K562 (cell line): ENCODE results near the gene NUDT5. TPM values are rescaled to one million over a fixed set of nuclear protein-coding genes. Genes with fewer than 3 reads are reported as not detected.

Experiments used
- C11orf30 ChIP-seq: fragments of 450-650 bp; IDR thresholded peaks from 2 replicates; pipeline ENCODE4 v1.6.1; 2016; ENCODE audit warnings: low read depth, mild to moderate bottlenecking
- CREM ChIP-seq: IDR thresholded peaks from 2 replicates; pipeline ENCODE4 v1.6.1; 2014; ENCODE audit warnings: antibody characterized with exemption, low read depth
- DDX20 ChIP-seq: fragments of 450-650 bp; IDR thresholded peaks from 2 replicates; pipeline ENCODE4 v1.6.1; 2016; ENCODE audit warnings: missing genetic modification characterization, low read depth, mild to moderate bottlenecking, missing compliant biosample characterization, moderate library complexity
- ELF2 ChIP-seq: fragments of 250-450 bp; sonication (Bioruptor Pico); IDR thresholded peaks from 2 replicates; pipeline ENCODE4 v1.5.0; 2021; ENCODE audit warnings: mild to moderate bottlenecking
- EP400 ChIP-seq: fragments of 450-650 bp; IDR thresholded peaks from 2 replicates; pipeline ENCODE4 v1.6.1; 2017; ENCODE audit warnings: antibody characterized with exemption, mild to moderate bottlenecking, moderate library complexity
- HMG20B ChIP-seq: fragments of 250-450 bp; sonication (Bioruptor Pico); IDR thresholded peaks from 2 replicates; pipeline ENCODE4 v1.5.0; 2021; ENCODE audit warnings: mild to moderate bottlenecking
- HMGXB4 ChIP-seq: sonication (generic); formaldehyde crosslinking; IDR thresholded peaks from 2 replicates; pipeline ENCODE4 v1.8.1; 2023; ENCODE audit warnings: mild to moderate bottlenecking, missing genetic modification reagents
- KDM1A ChIP-seq, 2 experiments: fragments of 450-650 bp; IDR thresholded peaks; 2 replicates each; pipeline ENCODE4 v1.6.1; 2016; ENCODE audit warnings: mild to moderate bottlenecking in 2 of 2
- MEF2A ChIP-seq: IDR thresholded peaks from 2 replicates; pipeline ENCODE4 v1.6.1; 2011; ENCODE audit warnings: low read depth, mild to moderate bottlenecking, low read length, moderate library complexity; ENCODE audit not compliant: control insufficient read depth
- NCOR1 ChIP-seq: fragments of 450-650 bp; IDR thresholded peaks from 2 replicates; pipeline ENCODE4 v1.6.1; 2016; ENCODE audit warnings: mild to moderate bottlenecking, moderate library complexity
- NEUROD1 ChIP-seq: fragments of 150-350 bp; IDR thresholded peaks from 2 replicates; pipeline ENCODE4 v1.6.1; 2014; ENCODE audit warnings: borderline replicate concordance, low read length, low read depth; ENCODE audit not compliant: partially characterized antibody
- NFIC ChIP-seq: fragments of 450-650 bp; IDR thresholded peaks from 2 replicates; pipeline ENCODE4 v1.6.1; 2017; ENCODE audit warnings: mild to moderate bottlenecking, inconsistent platforms
- NR1H2 ChIP-seq: sonication (generic); formaldehyde crosslinking; IDR thresholded peaks from 2 replicates; pipeline ENCODE4 v1.4.0; 2020; ENCODE audit warnings: mild to moderate bottlenecking, missing genetic modification reagents
- NUFIP1 ChIP-seq: fragments of 450-650 bp; IDR thresholded peaks from 2 replicates; pipeline ENCODE4 v1.6.1; 2018; ENCODE audit not compliant: partially characterized antibody
- PHB2 ChIP-seq: fragments of 450-650 bp; IDR thresholded peaks from 2 replicates; pipeline ENCODE4 v1.6.1; 2017; ENCODE audit warnings: low read depth
- PKNOX1 ChIP-seq: fragments of 450-650 bp; IDR thresholded peaks from 2 replicates; pipeline ENCODE4 v1.6.1; 2016
- POLR2A ChIP-seq: fragments of 450-650 bp; conservative IDR thresholded peaks from 2 replicates; pipeline ENCODE4 v1.6.1; 2016
- RCOR1 ChIP-seq, 2 experiments: IDR thresholded peaks; 2 replicates each; pipeline ENCODE4 v1.6.1; 2012; ENCODE audit warnings: low read depth in 2 of 2, low read length in 2 of 2, borderline replicate concordance in 1 of 2, improper control_type of control experiment in 1 of 2
- RFX7 ChIP-seq: fragments of 250-450 bp; sonication (Bioruptor Pico); IDR thresholded peaks from 2 replicates; pipeline ENCODE4 v1.5.1; 2021; ENCODE audit warnings: mild to moderate bottlenecking
- TEAD4 ChIP-seq, 2 experiments: sonication (generic) in 1 of 2; formaldehyde crosslinking in 1 of 2; IDR thresholded peaks; 2 replicates each; pipeline versions ENCODE4 v1.6.1 to v1.8.0; 2012 to 2022; ENCODE audit warnings: borderline replicate concordance in 1 of 2, inconsistent platforms in 1 of 2, low read length in 1 of 2, mild to moderate bottlenecking in 1 of 2, missing genetic modification reagents in 1 of 2
- TGIF2 ChIP-seq: sonication (generic); formaldehyde crosslinking; IDR thresholded peaks from 2 replicates; pipeline ENCODE4 v1.8.1; 2022; ENCODE audit warnings: mild to moderate bottlenecking, missing genetic modification reagents, moderate library complexity
- TRIM24 ChIP-seq, 2 experiments: fragments of 450-650 bp; IDR thresholded peaks; 2 replicates each; pipeline ENCODE4 v1.6.1; 2016
- ZNF175 ChIP-seq: fragments of 200-800 bp; sonication (Bioruptor generic); IDR thresholded peaks from 2 replicates; pipeline ENCODE4 v1.6.1; 2016; ENCODE audit warnings: low read depth, mild to moderate bottlenecking, missing genetic modification characterization, missing compliant biosample characterization
- ZNF274 ChIP-seq: IDR thresholded peaks from 2 replicates; pipeline ENCODE4 v1.6.1; 2011; ENCODE audit warnings: low read depth, mild to moderate bottlenecking, low read length, moderate library complexity, borderline replicate concordance
- ZNF551 ChIP-seq: fragments of 250-450 bp; sonication (Bioruptor Pico); IDR thresholded peaks from 2 replicates; pipeline ENCODE4 v1.5.0; 2021; ENCODE audit warnings: mild to moderate bottlenecking, moderate library complexity
- polyA plus RNA-seq, 8 experiments: library from polyadenylated mRNA; depleted of rRNA in 4 of 8; stranded (reverse) in 5 of 8; unstranded in 3 of 8; fragments of >200 nt; fragmentation: Nextera tagmentation in 2 of 8; fragmentation: Illumina TruSeq in 1 of 8; extraction: Ambion mirVana in 2 of 8; extraction: Trizol in 1 of 8; gene quantifications; 2 replicates each; pipeline versions ENCODE4 v1.2.1 to v1.2.3, GENCODE V29; 2011 to 2014; ENCODE audit warnings: inconsistent platforms in 1 of 8, missing spikeins in 1 of 8
- total RNA-seq, 7 experiments: library from RNA; depleted of rRNA in 6 of 7; stranded (reverse); fragments of >200 nt in 6 of 7; fragmentation: Illumina TruSeq in 2 of 7; extraction: Trizol in 2 of 7; gene quantifications; 2 replicates each; pipeline versions ENCODE4 v1.2.1 to v1.2.3, GENCODE V29; 2011 to 2021; ENCODE audit warnings: low replicate concordance in 1 of 7
- TF ChIP-seq, protein P1 (sequence below), 2 experiments: fragments of 450-650 bp; IDR thresholded peaks; 2 replicates each; pipeline ENCODE4 v1.6.1; 2016
- TF ChIP-seq, protein P2 (sequence below): IDR thresholded peaks from 2 replicates; pipeline ENCODE4 v1.6.1; 2011; ENCODE audit not compliant: insufficient read length; ENCODE audit errors: extremely low read depth

The NUDT5 gene
- total and polyA plus RNA-seq, 9 of the 15 experiments (the other 6 are each of a cell fraction or from before 2014, with no cell fraction given), result 87.7 to 422 (median 186) TPM

DNA sequence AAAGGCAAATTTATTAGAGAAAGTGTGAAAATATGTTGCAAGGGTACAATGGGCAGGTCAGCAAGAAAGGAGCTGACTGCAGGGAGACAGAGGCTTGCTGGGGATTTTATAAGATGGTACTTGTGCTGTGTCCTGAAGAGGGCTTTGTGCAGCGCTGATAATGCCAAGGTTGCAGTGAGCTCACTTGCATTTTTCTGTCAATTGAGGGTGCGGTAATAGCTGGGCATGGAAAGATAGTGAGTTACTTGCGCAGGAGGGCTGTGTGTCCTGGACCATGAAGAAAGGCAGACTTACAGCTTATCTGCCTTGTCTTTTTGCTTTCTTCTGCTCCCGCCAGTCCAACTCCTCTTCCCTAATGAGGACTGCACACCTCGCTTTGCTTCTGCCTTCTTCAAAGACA, 12.8 kb upstream of the NUDT5 start (continued):
- no peak for TF ChIP-seq MEF2A
- peak; percentile 86 for TF ChIP-seq NCOR1
- peak; percentile 44; the same call in 1 of the 2 replicates for TF ChIP-seq CREM
- peak; percentile 78 to 83 for TF ChIP-seq TRIM24 (IDR thresholded peaks at IDR 0.05)
- TF ChIP-seq DDX20 (tag), result no peak
- no peak for TF ChIP-seq NEUROD1
- peak; percentile 72 to 80 for TF ChIP-seq KDM1A (IDR thresholded peaks at IDR 0.05)
- no peak for TF ChIP-seq TGIF2 (CRISPR knock-in tag)
- TF ChIP-seq HMG20B (CRISPR knock-in tag), result no peak
- TF ChIP-seq ZNF551 (CRISPR knock-in tag), result no peak
- peak; percentile 81 for TF ChIP-seq TEAD4 (IDR thresholded peaks at IDR 0.05; ENCODE audit: low read length)
- no peak for TF ChIP-seq TEAD4 (CRISPR knock-in tag; IDR thresholded peaks at IDR 0.05; ENCODE audit: borderline replicate concordance)
- no peak for TF ChIP-seq PHB2
- peak; percentile 68 for TF ChIP-seq NFIC
- TF ChIP-seq, protein P1, sequence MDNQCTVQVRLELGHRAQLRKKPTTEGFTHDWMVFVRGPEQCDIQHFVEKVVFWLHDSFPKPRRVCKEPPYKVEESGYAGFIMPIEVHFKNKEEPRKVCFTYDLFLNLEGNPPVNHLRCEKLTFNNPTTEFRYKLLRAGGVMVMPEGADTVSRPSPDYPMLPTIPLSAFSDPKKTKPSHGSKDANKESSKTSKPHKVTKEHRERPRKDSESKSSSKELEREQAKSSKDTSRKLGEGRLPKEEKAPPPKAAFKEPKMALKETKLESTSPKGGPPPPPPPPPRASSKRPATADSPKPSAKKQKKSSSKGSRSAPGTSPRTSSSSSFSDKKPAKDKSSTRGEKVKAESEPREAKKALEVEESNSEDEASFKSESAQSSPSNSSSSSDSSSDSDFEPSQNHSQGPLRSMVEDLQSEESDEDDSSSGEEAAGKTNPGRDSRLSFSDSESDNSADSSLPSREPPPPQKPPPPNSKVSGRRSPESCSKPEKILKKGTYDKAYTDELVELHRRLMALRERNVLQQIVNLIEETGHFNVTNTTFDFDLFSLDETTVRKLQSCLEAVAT (IDR thresholded peaks at IDR 0.05), result peak in 1 of 2 experiments; percentile 49; a peak in 1 of 4 replicates
- TF ChIP-seq NR1H2, result no peak
- no peak for TF ChIP-seq POLR2A
- TF ChIP-seq PKNOX1, result peak; percentile 17; the same call in 1 of the 2 replicates
- no peak for TF ChIP-seq EP400
- no peak for TF ChIP-seq ELF2 (CRISPR knock-in tag)
- TF ChIP-seq RFX7, result no peak
- TF ChIP-seq RCOR1 (IDR thresholded peaks at IDR 0.05; ENCODE audit: borderline replicate concordance in 1 of 2, low read depth in 2 of 2, low read length in 2 of 2), result 0 out of 4 replicates have a peak, but pooled peaks of 1 of the 2 experiments have one; percentile 53
- no peak for TF ChIP-seq NUFIP1
- no peak for TF ChIP-seq ZNF175 (CRISPR knock-in tag)
- TF ChIP-seq, protein P2, sequence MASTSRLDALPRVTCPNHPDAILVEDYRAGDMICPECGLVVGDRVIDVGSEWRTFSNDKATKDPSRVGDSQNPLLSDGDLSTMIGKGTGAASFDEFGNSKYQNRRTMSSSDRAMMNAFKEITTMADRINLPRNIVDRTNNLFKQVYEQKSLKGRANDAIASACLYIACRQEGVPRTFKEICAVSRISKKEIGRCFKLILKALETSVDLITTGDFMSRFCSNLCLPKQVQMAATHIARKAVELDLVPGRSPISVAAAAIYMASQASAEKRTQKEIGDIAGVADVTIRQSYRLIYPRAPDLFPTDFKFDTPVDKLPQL, result no peak
- no peak for TF ChIP-seq HMGXB4
- no peak for TF ChIP-seq C11orf30
- no peak for TF ChIP-seq ZNF274
